Psoas muscle (tissue), 8 donors: Measurements from ENCODE around the gene PDE1C. TPM values are rescaled to one million over a fixed set of nuclear protein-coding genes. Genes with fewer than 3 reads are reported as not detected.

Experiments used
- ATAC-seq, 4 donors: fragments of 200-7000 bp; cut with Tn5 transposase; one replicate each; pipeline ENCODE4 v1.9.1; 2020; ENCODE audit warnings: moderate library complexity in 3 of 4, mild to moderate bottlenecking in 2 of 4
- DNase-seq, 2 donors: peaks; one replicate each; pipeline ENCODE4 v3.0.0-alpha.2; 2020
- H3K27ac ChIP-seq: fragments of 200-600 bp; one replicate; pipeline ENCODE4 v1.8.0; 2022
- H3K27me3 ChIP-seq, 3 donors: fragments of 200-600 bp in 1 of 3; one replicate each; pipeline versions ENCODE4 v1.6.1 to v1.8.0; 2013 to 2022; ENCODE audit warnings: low read length in 2 of 3, mild to moderate bottlenecking in 2 of 3, moderate library complexity in 1 of 3; ENCODE audit not compliant: insufficient read depth in 3 of 3
- H3K36me3 ChIP-seq, 2 donors: fragments of 200-600 bp in 1 of 2; one replicate each; pipeline versions ENCODE4 v1.6.1 to v1.8.0; 2013 to 2022; ENCODE audit warnings: low read depth in 1 of 2, mild to moderate bottlenecking in 1 of 2, moderate library complexity in 1 of 2; ENCODE audit not compliant: insufficient read depth in 1 of 2
- H3K4me1 ChIP-seq: fragments of 200-600 bp; one replicate; pipeline ENCODE4 v1.8.0; 2022
- H3K4me3 ChIP-seq: fragments of 200-600 bp; one replicate; pipeline ENCODE4 v1.8.0; 2022; ENCODE audit warnings: mild to moderate bottlenecking
- H3K9me3 ChIP-seq: fragments of 200-600 bp; one replicate; pipeline ENCODE4 v1.8.0; 2022
- CTCF ChIP-seq: fragments of 200-600 bp; IDR thresholded peaks from one replicate; pipeline ENCODE4 v1.8.0; 2022; ENCODE audit warnings: antibody characterized with exemption
- WGBS, 3 donors: extraction: QIAGEN DNeasy Blood & Tissue Kit; methylation state at CpG; one replicate each; pipeline versions ENCODE4 v1.1.6 to v1.1.7; 2013; 5-methylcytosine and 5-hydroxymethylcytosine counted together
- intact Hi-C, 2 donors: fragments of 100-400 bp; cut with DNase I; formaldehyde crosslinking; loops; one replicate each; pipeline versions ENCODE4 v1.11.0 to v1.14.2; 2022
- polyA plus RNA-seq, 3 donors: library from polyadenylated mRNA; stranded (reverse); fragments of 200-250 nt; gene quantifications; one replicate each; pipeline ENCODE4 v1.2.3, GENCODE V29; 2013
- total RNA-seq, 4 donors: library from RNA; stranded (reverse); fragmentation: NEBNext Ultra II Directional in 2 of 4; extraction: Animal tissue kit (Norgen Biotek cat#: 25700) in 2 of 4; gene quantifications; one replicate each; pipeline versions ENCODE4 v1.2.1 to v1.2.4, GENCODE V29; 2021 to 2023
- donor health status: healthy with polysubstance abuse.
- donor health status: DM: no; HTN: no; CAD: no; lungs with moderate emphysema.
- donor health status: Bipolar disorder and iron deficiency.
- donor health status: healthy.
- donor health status: DM: yes; HTN: yes; CAD: no.
- donor health status: DM: no; HTN: no; CAD: no.
- donor health status: DM: no; HTN: no; CAD: no.
- donor health status: DM: yes; HTN: yes; CAD: no.

The PDE1C gene
- total and polyA plus RNA-seq, 7 donors = 0.20 to 1.9 (median 0.64) TPM

DNA sequence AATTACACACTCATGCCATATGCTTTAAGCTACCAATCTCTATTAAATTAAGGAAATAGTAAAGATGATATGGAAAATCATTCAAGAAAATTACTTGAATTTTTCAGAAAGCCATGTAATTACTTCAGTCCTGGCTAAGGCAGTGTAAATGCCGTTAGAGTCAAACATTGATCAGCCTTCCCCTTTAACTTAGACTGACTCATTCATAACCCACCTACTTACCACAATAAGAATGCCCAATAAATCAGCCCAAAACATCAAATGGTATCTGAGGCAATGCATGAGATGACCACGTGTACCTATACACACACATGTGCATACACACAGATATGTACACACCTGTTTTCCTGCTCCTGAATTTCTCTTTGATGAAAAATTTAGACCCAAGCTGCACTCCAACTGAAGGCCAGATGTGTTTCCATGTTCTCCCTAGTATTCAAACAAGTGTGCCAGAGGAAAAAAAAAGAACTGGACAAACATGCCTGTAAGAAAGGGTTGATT lies 30.2 kb upstream of the PDE1C start:
- no peaks in the 10 kb centered on the region for H3K9me3 ChIP-seq
- 62 to 81% (median 75%) methylated on average over 2 of the region's 2 CpGs for WGBS, 3 donors
- H3K36me3 ChIP-seq = no peaks in the 10 kb centered on the region
- no peak for TF ChIP-seq CTCF
- no peak overlapping the region for H3K4me3 ChIP-seq
- no peaks in the 10 kb centered on the region for H3K27me3 ChIP-seq
- DNase-seq (no peak), ATAC-seq (no peak)
- no peaks in the 10 kb centered on the region for H3K4me1 ChIP-seq
- intact Hi-C loops = no loop called here
- no peak overlapping the region for H3K27ac ChIP-seq

DNA sequence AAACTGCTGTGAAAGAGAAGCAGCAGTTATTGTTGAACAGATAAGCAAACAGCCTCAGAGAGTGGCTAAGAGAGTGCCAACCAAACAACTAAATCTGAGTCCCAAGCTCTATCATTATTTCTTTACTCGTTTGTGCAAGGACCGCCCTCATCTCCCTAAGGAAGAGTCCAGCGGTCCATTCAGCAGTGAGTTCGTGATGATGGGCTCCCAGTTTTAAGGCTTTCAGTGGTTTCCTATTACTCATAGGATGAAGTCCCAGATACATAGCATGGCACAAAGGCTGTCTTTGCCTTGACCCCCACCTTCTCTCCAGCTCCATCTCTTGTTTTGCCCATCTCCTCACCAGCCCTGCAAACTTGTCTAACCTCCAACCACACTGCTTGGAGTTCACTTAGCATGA lies 24.3 kb upstream of the PDE1C start:
- no peak for TF ChIP-seq CTCF
- Histone ChIP-seq H3K9me3 (no peaks in the 10 kb centered on the region), H3K36me3 (no peaks in the 10 kb centered on the region), H3K4me1 (no peaks in the 10 kb centered on the region), H3K27me3 (no peaks in the 10 kb centered on the region), H3K27ac (no peak overlapping the region), H3K4me3 (no peak overlapping the region)
- intact Hi-C loops = no loop called here
- DNase-seq (no peak), ATAC-seq (no peak)
- 90 to 92% (median 91%) methylated on average over 4 of the region's 4 CpGs for WGBS, 3 donors

- intact Hi-C loops = no loop called here
- Histone ChIP-seq H3K27ac (no peak overlapping the region), H3K27me3 (no peaks in the 10 kb centered on the region), H3K36me3 (no peaks in the 10 kb centered on the region), H3K9me3 (no peaks in the 10 kb centered on the region), H3K4me3 (no peak overlapping the region), H3K4me1 (no peaks in the 10 kb centered on the region)
- 32 to 48% (median 34%) methylated on average over 3 to 4 of the region's 4 CpGs for WGBS, 3 donors
- ATAC-seq (peak in 2 of 4 donors; percentile 27 to 67), DNase-seq (peak in 1 of 2 donors; percentile 28)
- TF ChIP-seq CTCF = no peak
These were observed 23.5 kb upstream of the PDE1C start for GRCh38 chr7:32093415-32094408.

GRCh38 chr7:32092346-32092745 lies 22.1 kb upstream of the PDE1C start:
- H3K36me3 ChIP-seq = no peaks in the 10 kb centered on the region
- no peak overlapping the region for H3K27ac ChIP-seq
- TF ChIP-seq CTCF = no peak
- ATAC-seq = peak in 1 of 4 donors; percentile 36
- WGBS, 3 donors = 45 to 65% (median 54%) methylated on average over 1 of the region's 1 CpG
- intact Hi-C loops = no loop called here
- H3K4me1 ChIP-seq = no peaks in the 10 kb centered on the region
- no peak overlapping the region for H3K4me3 ChIP-seq
- no peaks in the 10 kb centered on the region for H3K9me3 ChIP-seq
- DNase-seq = no peak
- no peaks in the 10 kb centered on the region for H3K27me3 ChIP-seq
